SK-N-SH (cell line): ENCODE measurements around the gene CCL2. TPM values are rescaled to one million over a fixed set of nuclear protein-coding genes. Genes with fewer than 3 reads are reported as not detected.
A peak's percentile ranks its signal among the peaks of the same experiment; 100 is the strongest.

Experiments used
- CTCF ChIA-PET: fragments of 300-600, 350-600 bp; formaldehyde crosslinking; extraction: SDS; loops from one replicate; lab custom pipeline; 2021; lab: Yijun Ruan, JAX
- POLR2A ChIA-PET: fragments of 350-600 bp; sonication (Branson Sonifier 250); formaldehyde crosslinking; extraction: SDS; loops from one replicate; lab custom pipeline; 2020; ENCODE audit warnings: antibody characterized with exemption, inconsistent platforms; lab: Yijun Ruan, JAX
- DNase-seq: peaks from one replicate; pipeline ENCODE4 v3.0.0; 2012
- H2AFZ ChIP-seq: fragments of 200-600 bp; sonication (generic); 2 replicates; pipeline ENCODE4 v1.8.1; 2016; ENCODE audit warnings: antibody characterized with exemption, mild to moderate bottlenecking, low read depth
- H3F3A ChIP-seq: fragments of 200-600 bp; sonication (generic); replicated peaks from 2 replicates; pipeline ENCODE3; 2016; ENCODE audit warnings: antibody characterized with exemption, mild to moderate bottlenecking; ENCODE audit not compliant: insufficient read depth
- H3K27ac ChIP-seq, 2 experiments: fragments of 200-500 bp in 1 of 2; fragments of 200-600 bp in 1 of 2; sonication (Bioruptor generic) in 1 of 2; sonication (generic), shearing (Covaris generic) in 1 of 2; 2 replicates each; pipeline versions ENCODE4 v1.5.1 to v1.6.1; 2014 to 2016; ENCODE audit warnings: low read depth in 2 of 2, inconsistent platforms in 1 of 2, low read length in 1 of 2, mild to moderate bottlenecking in 1 of 2, mixed read lengths in 1 of 2
- H3K27me3 ChIP-seq: fragments of 200-600 bp; sonication (generic), shearing (Covaris generic); 2 replicates; pipeline ENCODE4 v1.6.1; 2016; ENCODE audit warnings: mixed run types; ENCODE audit not compliant: insufficient read depth
- H3K36me3 ChIP-seq, 2 experiments: fragments of 200-500 bp in 1 of 2; fragments of 200-600 bp in 1 of 2; sonication (Bioruptor generic) in 1 of 2; sonication (generic) in 1 of 2; replicated peaks in 1 of 2; 2 replicates each; pipeline versions ENCODE3 to v1.5.1; 2014 to 2016; ENCODE audit warnings: low read length in 1 of 2, mild to moderate bottlenecking in 1 of 2; ENCODE audit not compliant: insufficient read depth in 2 of 2, control insufficient read depth in 1 of 2
- H3K4me1 ChIP-seq, 2 experiments: fragments of 200-500 bp in 1 of 2; fragments of 200-600 bp in 1 of 2; sonication (Bioruptor generic) in 1 of 2; sonication (generic), shearing (Covaris generic) in 1 of 2; 2 replicates each; pipeline versions ENCODE4 v1.5.1 to v1.6.1; 2014 to 2016; ENCODE audit warnings: low read depth in 1 of 2, low read length in 1 of 2, mixed run types in 1 of 2; ENCODE audit not compliant: insufficient read depth in 2 of 2, control insufficient read depth in 1 of 2
- H3K4me2 ChIP-seq: fragments of 200-600 bp; sonication (generic), shearing (Covaris generic); 2 replicates; pipeline ENCODE4 v1.6.1; 2017; ENCODE audit warnings: mixed run types
- H3K4me3 ChIP-seq, 2 experiments: fragments of 200-500 bp in 1 of 2; fragments of 200-600 bp in 1 of 2; sonication (Bioruptor generic) in 1 of 2; sonication (generic), shearing (Covaris generic) in 1 of 2; 2 replicates each; pipeline versions ENCODE4 v1.5.1 to v1.8.1; 2014 to 2016; ENCODE audit warnings: low read depth in 2 of 2, inconsistent platforms in 1 of 2, low read length in 1 of 2, mild to moderate bottlenecking in 1 of 2, mixed read lengths in 1 of 2, moderate library complexity in 1 of 2
- H3K79me2 ChIP-seq: fragments of 200-600 bp; sonication (generic); 2 replicates; pipeline ENCODE4 v1.8.1; 2017; ENCODE audit warnings: mild to moderate bottlenecking; ENCODE audit not compliant: insufficient read depth
- H3K9ac ChIP-seq: fragments of 200-600 bp; sonication (generic); 2 replicates; pipeline ENCODE4 v1.6.1; 2017; ENCODE audit warnings: mixed run types
- H3K9me2 ChIP-seq: fragments of 200-600 bp; sonication (generic); 2 replicates; pipeline ENCODE4 v1.6.1; 2017; ENCODE audit warnings: mixed run types
- H3K9me3 ChIP-seq: fragments of 200-600 bp; sonication (generic); 2 replicates; pipeline ENCODE4 v1.6.1; 2017; ENCODE audit warnings: mixed run types, mild to moderate bottlenecking, moderate library complexity
- H4K20me1 ChIP-seq: fragments of 200-600 bp; sonication (generic); 2 replicates; pipeline ENCODE4 v1.6.1; 2017; ENCODE audit warnings: mild to moderate bottlenecking, mixed run types; ENCODE audit not compliant: insufficient read depth
- EP300 ChIP-seq, 2 experiments: IDR thresholded peaks; 2 replicates each; pipeline versions ENCODE4 v1.4.0 to v1.6.1; 2012; ENCODE audit warnings: borderline replicate concordance in 1 of 2, low read depth in 1 of 2, low read length in 1 of 2
- EZH2phosphoT487 ChIP-seq: fragments of 200-600 bp; sonication (generic); IDR thresholded peaks from 2 replicates; pipeline ENCODE4 v1.6.1; 2017; ENCODE audit warnings: low read depth, mixed run types, mild to moderate bottlenecking, antibody characterized with exemption, moderate library complexity, borderline replicate concordance
- FOSL2 ChIP-seq: IDR thresholded peaks from 2 replicates; pipeline ENCODE4 v1.4.0; 2012; ENCODE audit warnings: low read depth, mild to moderate bottlenecking, moderate library complexity, borderline replicate concordance
- FOXJ3 ChIP-seq: sonication (generic); formaldehyde crosslinking; IDR thresholded peaks from 2 replicates; pipeline ENCODE4 v1.5.1; 2020; ENCODE audit warnings: mild to moderate bottlenecking, missing genetic modification reagents
- FOXM1 ChIP-seq: IDR thresholded peaks from 2 replicates; pipeline ENCODE4 v1.4.0; 2012; ENCODE audit warnings: low read depth, mild to moderate bottlenecking
- JUND ChIP-seq: IDR thresholded peaks from 2 replicates; pipeline ENCODE4 v1.4.0; 2012
- MEF2A ChIP-seq: IDR thresholded peaks from 2 replicates; pipeline ENCODE4 v1.4.0; 2012; ENCODE audit warnings: low read depth, borderline replicate concordance
- MXI1 ChIP-seq: IDR thresholded peaks from 2 replicates; pipeline ENCODE4 v1.6.1; 2012; ENCODE audit warnings: mild to moderate bottlenecking, low read depth, low read length, improper control_type of control experiment
- NFIC ChIP-seq: IDR thresholded peaks from 2 replicates; pipeline ENCODE4 v1.4.0; 2012; ENCODE audit warnings: borderline replicate concordance
- RAD21 ChIP-seq: IDR thresholded peaks from 2 replicates; pipeline ENCODE4 v1.6.1; 2012; ENCODE audit warnings: mild to moderate bottlenecking, low read length
- RCOR1 ChIP-seq: fragments of 150-350 bp; IDR thresholded peaks from 2 replicates; pipeline ENCODE4 v1.6.1; 2017; ENCODE audit warnings: antibody characterized with exemption, low read length
- TAF1 ChIP-seq: IDR thresholded peaks from 2 replicates; pipeline ENCODE4 v1.6.1; 2012; ENCODE audit warnings: low read depth, mild to moderate bottlenecking, low read length, moderate library complexity, borderline replicate concordance
- TEAD4 ChIP-seq: IDR thresholded peaks from 2 replicates; pipeline ENCODE4 v1.4.0; 2012; ENCODE audit warnings: mild to moderate bottlenecking, borderline replicate concordance; ENCODE audit not compliant: insufficient read depth
- WGBS: methylation state at CpG from one replicate; pipeline ENCODE4 v1.1.6; 2017; ENCODE audit warnings: low lambda C conversion rate; 5-methylcytosine and 5-hydroxymethylcytosine counted together
- polyA plus RNA-seq, 3 experiments: library from polyadenylated mRNA; depleted of rRNA; stranded (reverse); fragments of >200 nt; gene quantifications; 2 replicates each; pipeline ENCODE4 v1.2.3, GENCODE V29; 2012
- TF ChIP-seq, protein P1 (sequence below): IDR thresholded peaks from 2 replicates; pipeline ENCODE4 v1.6.1; 2012; ENCODE audit warnings: mild to moderate bottlenecking, low read depth, low read length, moderate library complexity
- TF ChIP-seq, protein P2 (sequence below): fragments of 200-600 bp; sonication (generic); IDR thresholded peaks from 2 replicates; pipeline ENCODE4 v1.6.1; 2017; ENCODE audit warnings: antibody characterized with exemption, mild to moderate bottlenecking, moderate library complexity
- TF ChIP-seq, protein P3 (sequence below): IDR thresholded peaks from 2 replicates; pipeline ENCODE4 v1.4.0; 2012; ENCODE audit warnings: low read depth
- TF ChIP-seq, protein P4 (sequence below): fragments of 150-350 bp; IDR thresholded peaks from 2 replicates; pipeline ENCODE4 v1.6.1; 2017; ENCODE audit warnings: antibody characterized with exemption, low read length, low read depth, borderline replicate concordance

The CCL2 gene
- polyA plus RNA-seq, 1 of the 3 experiments (the other 2 are of a cell fraction): 210 TPM

DNA sequence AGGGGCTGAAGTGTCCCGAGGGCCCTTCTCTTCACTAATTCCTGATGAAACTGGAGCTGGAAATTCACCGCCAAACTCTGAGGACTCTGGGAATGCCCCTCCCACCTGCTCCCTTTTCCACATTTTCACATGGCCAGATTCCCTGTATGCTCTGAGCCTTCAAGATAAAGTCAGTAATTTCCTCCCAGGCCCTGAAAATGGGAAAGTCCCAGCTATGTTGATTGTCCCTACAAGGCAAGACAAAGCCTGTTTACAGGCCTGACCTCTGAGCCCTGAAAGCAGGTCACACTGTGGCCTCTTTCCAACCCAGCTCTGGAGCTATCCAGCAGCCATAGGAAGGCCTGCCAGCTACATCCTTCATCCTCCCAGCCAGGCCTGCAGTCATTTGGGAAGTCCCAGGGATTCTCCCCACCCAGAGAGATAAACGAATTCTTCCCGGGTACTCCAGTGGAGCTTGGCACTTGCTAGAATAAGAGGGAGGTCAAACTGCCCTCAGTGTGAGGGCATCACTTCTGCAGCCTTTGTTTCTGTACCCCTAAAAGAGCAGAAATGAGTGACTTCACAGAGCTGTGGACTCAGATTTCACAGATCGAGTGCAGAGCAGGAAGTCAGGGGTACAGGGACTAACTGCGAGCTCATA is 19.6 kb upstream of the CCL2 start:
- H3K27me3 ChIP-seq: no peaks in the 10 kb centered on the region
- H3K27ac ChIP-seq: no peak overlapping the region
- no peak overlapping the region for H3K9ac ChIP-seq
- peaks cover 25% of the 10 kb centered on the region for H3F3A ChIP-seq
- no peak overlapping the region for H3K4me2 ChIP-seq
- H4K20me1 ChIP-seq: no peaks in the 10 kb centered on the region
- no peaks in the 10 kb centered on the region for H3K36me3 ChIP-seq
- no peaks in the 10 kb centered on the region for H3K9me3 ChIP-seq
- H3K79me2 ChIP-seq: no peaks in the 10 kb centered on the region
- H3K9me2 ChIP-seq: no peaks in the 10 kb centered on the region
- H2AFZ ChIP-seq: no peak overlapping the region
- H3K4me3 ChIP-seq: no peak overlapping the region
- ChIA-PET POLR2A (no interaction called here), CTCF (interaction anchor here (1.5 to 2.5 kb wide), 2 partner anchors 35 to 126 kb away, joined by 4 to 10 read pairs; no protein-coding TSS in a partner anchor)
- H3K4me1 ChIP-seq: peaks cover 17 to 22% of the 10 kb centered on the region in 2 experiments; a peak in 3 of 4 replicates
- 0 out of 4 replicates have a peak, but pooled peaks of 1 of the 2 experiments have one; percentile 17 for TF ChIP-seq EP300 (IDR thresholded peaks at IDR 0.05; ENCODE audit: borderline replicate concordance in 1 of 2, low read depth in 1 of 2, low read length in 1 of 2)
- no peak for TF ChIP-seq TEAD4
- no peak for TF ChIP-seq FOXJ3 (CRISPR knock-in tag)
- no peak for TF ChIP-seq MXI1
- TF ChIP-seq, protein P1, sequence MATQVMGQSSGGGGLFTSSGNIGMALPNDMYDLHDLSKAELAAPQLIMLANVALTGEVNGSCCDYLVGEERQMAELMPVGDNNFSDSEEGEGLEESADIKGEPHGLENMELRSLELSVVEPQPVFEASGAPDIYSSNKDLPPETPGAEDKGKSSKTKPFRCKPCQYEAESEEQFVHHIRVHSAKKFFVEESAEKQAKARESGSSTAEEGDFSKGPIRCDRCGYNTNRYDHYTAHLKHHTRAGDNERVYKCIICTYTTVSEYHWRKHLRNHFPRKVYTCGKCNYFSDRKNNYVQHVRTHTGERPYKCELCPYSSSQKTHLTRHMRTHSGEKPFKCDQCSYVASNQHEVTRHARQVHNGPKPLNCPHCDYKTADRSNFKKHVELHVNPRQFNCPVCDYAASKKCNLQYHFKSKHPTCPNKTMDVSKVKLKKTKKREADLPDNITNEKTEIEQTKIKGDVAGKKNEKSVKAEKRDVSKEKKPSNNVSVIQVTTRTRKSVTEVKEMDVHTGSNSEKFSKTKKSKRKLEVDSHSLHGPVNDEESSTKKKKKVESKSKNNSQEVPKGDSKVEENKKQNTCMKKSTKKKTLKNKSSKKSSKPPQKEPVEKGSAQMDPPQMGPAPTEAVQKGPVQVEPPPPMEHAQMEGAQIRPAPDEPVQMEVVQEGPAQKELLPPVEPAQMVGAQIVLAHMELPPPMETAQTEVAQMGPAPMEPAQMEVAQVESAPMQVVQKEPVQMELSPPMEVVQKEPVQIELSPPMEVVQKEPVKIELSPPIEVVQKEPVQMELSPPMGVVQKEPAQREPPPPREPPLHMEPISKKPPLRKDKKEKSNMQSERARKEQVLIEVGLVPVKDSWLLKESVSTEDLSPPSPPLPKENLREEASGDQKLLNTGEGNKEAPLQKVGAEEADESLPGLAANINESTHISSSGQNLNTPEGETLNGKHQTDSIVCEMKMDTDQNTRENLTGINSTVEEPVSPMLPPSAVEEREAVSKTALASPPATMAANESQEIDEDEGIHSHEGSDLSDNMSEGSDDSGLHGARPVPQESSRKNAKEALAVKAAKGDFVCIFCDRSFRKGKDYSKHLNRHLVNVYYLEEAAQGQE: peak; percentile 93
- no peak for TF ChIP-seq RAD21
- 55% methylated on average over 6 of the region's 6 CpGs for WGBS
- DNase-seq: no peak

DNA sequence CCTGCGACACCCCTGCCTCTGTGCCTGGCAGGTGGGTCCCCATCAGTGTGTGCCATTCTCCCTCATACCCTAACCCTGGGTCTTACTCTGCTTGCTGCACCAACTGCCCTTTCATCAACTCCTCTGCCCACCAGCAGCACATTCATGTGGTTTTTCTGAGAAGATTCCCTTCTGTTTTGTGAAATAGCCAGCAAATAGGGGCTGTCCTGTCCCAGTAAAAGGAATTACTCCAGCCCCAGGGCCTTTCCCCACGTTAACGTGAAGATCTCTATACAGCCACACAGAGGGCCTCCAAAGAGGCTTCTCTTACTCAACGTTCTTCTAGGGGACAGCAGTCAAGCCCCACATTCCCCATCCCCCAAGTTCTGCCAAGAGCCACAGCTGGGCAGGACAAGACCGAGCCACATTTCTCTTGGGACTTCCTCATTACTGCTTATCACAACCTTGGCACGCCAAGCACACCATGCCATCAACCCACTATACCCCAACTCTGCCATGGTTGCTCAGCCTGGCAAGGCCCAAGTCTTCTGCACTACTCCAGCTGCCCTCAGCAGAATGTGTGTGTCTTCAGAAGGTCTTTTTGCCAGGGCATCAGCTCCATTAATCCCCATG is 18.7 kb upstream of the CCL2 start:
- CTCF ChIA-PET: interaction anchor here (1.5 to 2.5 kb wide), 2 partner anchors 36 to 125 kb away, joined by 4 to 10 read pairs; no protein-coding TSS in a partner anchor
- POLR2A ChIA-PET: no interaction called here
- peak overlapping the region in 1 of 2 experiments; percentile 84; a peak in 2 of 4 replicates for H3K27ac ChIP-seq
- TF ChIP-seq, protein P2, sequence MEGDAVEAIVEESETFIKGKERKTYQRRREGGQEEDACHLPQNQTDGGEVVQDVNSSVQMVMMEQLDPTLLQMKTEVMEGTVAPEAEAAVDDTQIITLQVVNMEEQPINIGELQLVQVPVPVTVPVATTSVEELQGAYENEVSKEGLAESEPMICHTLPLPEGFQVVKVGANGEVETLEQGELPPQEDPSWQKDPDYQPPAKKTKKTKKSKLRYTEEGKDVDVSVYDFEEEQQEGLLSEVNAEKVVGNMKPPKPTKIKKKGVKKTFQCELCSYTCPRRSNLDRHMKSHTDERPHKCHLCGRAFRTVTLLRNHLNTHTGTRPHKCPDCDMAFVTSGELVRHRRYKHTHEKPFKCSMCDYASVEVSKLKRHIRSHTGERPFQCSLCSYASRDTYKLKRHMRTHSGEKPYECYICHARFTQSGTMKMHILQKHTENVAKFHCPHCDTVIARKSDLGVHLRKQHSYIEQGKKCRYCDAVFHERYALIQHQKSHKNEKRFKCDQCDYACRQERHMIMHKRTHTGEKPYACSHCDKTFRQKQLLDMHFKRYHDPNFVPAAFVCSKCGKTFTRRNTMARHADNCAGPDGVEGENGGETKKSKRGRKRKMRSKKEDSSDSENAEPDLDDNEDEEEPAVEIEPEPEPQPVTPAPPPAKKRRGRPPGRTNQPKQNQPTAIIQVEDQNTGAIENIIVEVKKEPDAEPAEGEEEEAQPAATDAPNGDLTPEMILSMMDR: no peak
- TF ChIP-seq MEF2A (no peak), FOXM1 (no peak), JUND (no peak), TAF1 (no peak), NFIC (no peak), FOSL2 (no peak), RCOR1 (no peak), EZH2phosphoT487 (no peak)
- TF ChIP-seq, protein P3, sequence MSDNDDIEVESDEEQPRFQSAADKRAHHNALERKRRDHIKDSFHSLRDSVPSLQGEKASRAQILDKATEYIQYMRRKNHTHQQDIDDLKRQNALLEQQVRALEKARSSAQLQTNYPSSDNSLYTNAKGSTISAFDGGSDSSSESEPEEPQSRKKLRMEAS: no peak
- TF ChIP-seq, protein P4, sequence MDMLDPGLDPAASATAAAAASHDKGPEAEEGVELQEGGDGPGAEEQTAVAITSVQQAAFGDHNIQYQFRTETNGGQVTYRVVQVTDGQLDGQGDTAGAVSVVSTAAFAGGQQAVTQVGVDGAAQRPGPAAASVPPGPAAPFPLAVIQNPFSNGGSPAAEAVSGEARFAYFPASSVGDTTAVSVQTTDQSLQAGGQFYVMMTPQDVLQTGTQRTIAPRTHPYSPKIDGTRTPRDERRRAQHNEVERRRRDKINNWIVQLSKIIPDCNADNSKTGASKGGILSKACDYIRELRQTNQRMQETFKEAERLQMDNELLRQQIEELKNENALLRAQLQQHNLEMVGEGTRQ: no peak

More for the DNA sequence above, 18.7 kb upstream of the CCL2 start:
- Histone ChIP-seq H3K9me2 (no peaks in the 10 kb centered on the region), H3K9ac (no peak overlapping the region), H3K27me3 (no peaks in the 10 kb centered on the region), H3K4me3 (no peak overlapping the region), H3K9me3 (no peaks in the 10 kb centered on the region), H3K4me2 (no peak overlapping the region), H3K36me3 (no peaks in the 10 kb centered on the region), H3F3A (peaks cover 29% of the 10 kb centered on the region), H3K4me1 (peaks cover 20 to 25% of the 10 kb centered on the region in 2 experiments), H3K79me2 (no peaks in the 10 kb centered on the region), H2AFZ (no peak overlapping the region), H4K20me1 (no peaks in the 10 kb centered on the region)
- DNase-seq: no peak
- 84% methylated on average over 6 of the region's 6 CpGs for whole genome bisulfite sequencing
